ENCODE measurements around the gene KLHL1. TPM values are rescaled to one million over a fixed set of nuclear protein-coding genes. Genes with fewer than 3 reads are reported as not detected.
"Not testable (repeated sequence)": the region's sequence is repeated elsewhere in the genome, so short reads cannot be mapped to it uniquely, and the experiment has no call there.

KLHL1 gene
- total RNA-seq, result not detected in 2 replicates

- H3K4me3 ChIP-seq (ENCODE audit: low read depth, low read length), result peak within 1 kb of the TSS; percentile 49
- no peak for DNase-seq (ENCODE audit: low read depth)
- TF ChIP-seq CTCF (conservative IDR thresholded peaks at IDR 0.05; ENCODE audit: low read depth, low read length), result no peak
Measured at GRCh38 chr13:70108356-70109105, at the start of gene KLHL1. KLHL1 (minus strand) TSS chr13:70108452; CDS start chr13:70107699, 753 bp downstream.

GRCh38 chr13:70142658-70143057 is 34.4 kb upstream of the KLHL1 start:
- H3K4me3 ChIP-seq (ENCODE audit: low read depth, low read length); DNase-seq (ENCODE audit: low read depth): not testable (repeated sequence)

GRCh38 chr13:70128098-70128497 is 19.8 kb upstream of the KLHL1 start:
- TF ChIP-seq CTCF (conservative IDR thresholded peaks at IDR 0.05; ENCODE audit: low read depth, low read length), result no peak
- no peak for DNase-seq (ENCODE audit: low read depth)
- H3K4me3 ChIP-seq (ENCODE audit: low read depth, low read length), result no peak overlapping the region

- TF ChIP-seq CTCF (conservative IDR thresholded peaks at IDR 0.05; ENCODE audit: low read depth, low read length), result no peak
- DNase-seq (ENCODE audit: low read depth), result no peak
Measured at GRCh38 chr13:70125693-70126092, 17.4 kb upstream of the KLHL1 start.

GRCh38 chr13:70117338-70117905 is 9.2 kb upstream of the KLHL1 start:
- TF ChIP-seq CTCF (conservative IDR thresholded peaks at IDR 0.05; ENCODE audit: low read depth, low read length), result no peak
- DNase-seq (ENCODE audit: low read depth), result no peak
- H3K4me3 ChIP-seq (ENCODE audit: low read depth, low read length), result no peak overlapping the region

More at GRCh38 chr13:70125693-70126092, 17.4 kb upstream of the KLHL1 start:
- H3K4me3 ChIP-seq (ENCODE audit: low read depth, low read length), result no peak overlapping the region

- no peak for TF ChIP-seq CTCF (conservative IDR thresholded peaks at IDR 0.05; ENCODE audit: low read depth, low read length)
- no peak for DNase-seq (ENCODE audit: low read depth)
- H3K4me3 ChIP-seq (ENCODE audit: low read depth, low read length), result peak within 1 kb of the TSS; percentile 49
Measured at GRCh38 chr13:70107498-70108281, 562 bp downstream of the KLHL1 start, which contains the start of gene ATXN8OS. ATXN8OS (plus strand) TSS chr13:70107826.

GRCh38 chr13:70107125-70107497 is 1.1 kb downstream of the KLHL1 start:
- DNase-seq (ENCODE audit: low read depth), result no peak
- peak overlapping the region; percentile 49 for H3K4me3 ChIP-seq (ENCODE audit: low read depth, low read length)
- no peak for TF ChIP-seq CTCF (conservative IDR thresholded peaks at IDR 0.05; ENCODE audit: low read depth, low read length)
